Esophagus mucosa (tissue), 1 donor: Measurements from ENCODE around the gene RASD1. TPM values are rescaled to one million over a fixed set of nuclear protein-coding genes. Genes with fewer than 3 reads are reported as not detected.

Experiments used
- total RNA-seq: library from RNA; stranded (reverse); gene quantifications from one replicate; pipeline ENCODE4 v1.2.4, GENCODE V29; 2023
- donor health status: DM: yes; HTN: yes; CAD: no.

The RASD1 gene
- total RNA-seq, 1 donor from 2014 or later = 0.60 TPM

Other genes with a start within 250 kb of the RASD1 start
- 69.3 TPM for gene COPS3, start 215.1 kb downstream of the RASD1 start, total RNA-seq
- gene NT5M, start 193.0 kb downstream of the RASD1 start, total RNA-seq = 0.64 TPM
- gene MED9, start 19.4 kb downstream of the RASD1 start, total RNA-seq = 6.5 TPM
- 29.5 TPM for gene PEMT, start 95.3 kb upstream of the RASD1 start, total RNA-seq
- 20.4 TPM for gene RAI1, start 185.1 kb upstream of the RASD1 start, total RNA-seq